Calu3 (cell line): ENCODE results near the gene BTBD7. TPM values are rescaled to one million over a fixed set of nuclear protein-coding genes. Genes with fewer than 3 reads are reported as not detected.
A peak's percentile ranks its signal among the peaks of the same experiment; 100 is the strongest.

ENCODE experiments used
- BruUV-seq: library from RNA; stranded (reverse); fragments of 400-500 nt; replicated peaks from 2 replicates; lab custom pipeline; 2021; lab: Mats Ljungman, UMichigan
- CTCF ChIA-PET: fragments of 300-600 bp; sonication (Branson Sonifier 250); formaldehyde crosslinking; loops from one replicate; lab custom pipeline; 2022; ENCODE audit warnings: antibody characterized with exemption; lab: Charles Lee
- DNase-seq: peaks from one replicate; pipeline ENCODE4 v3.0.0; 2022
- H3K27ac Mint-ChIP-seq: one replicate; pipeline ENCODE4 v1.8.0; 2022; ENCODE audit warnings: mixed read lengths; ENCODE audit not compliant: unreplicated experiment
- H3K27me3 Mint-ChIP-seq: one replicate; pipeline ENCODE4 v1.8.0; 2022; ENCODE audit warnings: mixed read lengths; ENCODE audit not compliant: unreplicated experiment
- H3K36me3 Mint-ChIP-seq: one replicate; pipeline ENCODE4 v1.8.0; 2022; ENCODE audit warnings: mild to moderate bottlenecking, moderate library complexity, mixed read lengths; ENCODE audit not compliant: insufficient read depth, unreplicated experiment
- H3K4me1 Mint-ChIP-seq: one replicate; pipeline ENCODE4 v1.8.0; 2022; ENCODE audit warnings: mild to moderate bottlenecking, low read depth, mixed read lengths; ENCODE audit not compliant: unreplicated experiment
- H3K4me3 Mint-ChIP-seq: one replicate; pipeline ENCODE4 v1.8.0; 2022; ENCODE audit warnings: mild to moderate bottlenecking, low read depth, moderate library complexity, mixed read lengths; ENCODE audit not compliant: unreplicated experiment
- H3K9me3 Mint-ChIP-seq: one replicate; pipeline ENCODE4 v1.8.0; 2022; ENCODE audit warnings: low read depth, mixed read lengths; ENCODE audit not compliant: unreplicated experiment
- intact Hi-C: fragments of 100-400 bp; cut with micrococcal nuclease; formaldehyde crosslinking; loops from one replicate; pipeline ENCODE4 v1.10.0; 2022; ENCODE audit not compliant: unreplicated experiment
- total RNA-seq: library from RNA; stranded (reverse); gene quantifications from 2 replicates; pipeline ENCODE4 v1.2.3, GENCODE V29; 2022
- TF ChIP-seq, protein P1 (sequence below): fragments of 200-600 bp; IDR thresholded peaks from one replicate; pipeline ENCODE4 v1.8.0; 2022; ENCODE audit warnings: antibody characterized with exemption; ENCODE audit not compliant: unreplicated experiment

Gene BTBD7
- total RNA-seq, 1 experiment from 2014 or later: 42.0 TPM

GRCh38 chr14:93232159-93232558 lies 100.7 kb downstream of the BTBD7 start:
- TF ChIP-seq, protein P1, sequence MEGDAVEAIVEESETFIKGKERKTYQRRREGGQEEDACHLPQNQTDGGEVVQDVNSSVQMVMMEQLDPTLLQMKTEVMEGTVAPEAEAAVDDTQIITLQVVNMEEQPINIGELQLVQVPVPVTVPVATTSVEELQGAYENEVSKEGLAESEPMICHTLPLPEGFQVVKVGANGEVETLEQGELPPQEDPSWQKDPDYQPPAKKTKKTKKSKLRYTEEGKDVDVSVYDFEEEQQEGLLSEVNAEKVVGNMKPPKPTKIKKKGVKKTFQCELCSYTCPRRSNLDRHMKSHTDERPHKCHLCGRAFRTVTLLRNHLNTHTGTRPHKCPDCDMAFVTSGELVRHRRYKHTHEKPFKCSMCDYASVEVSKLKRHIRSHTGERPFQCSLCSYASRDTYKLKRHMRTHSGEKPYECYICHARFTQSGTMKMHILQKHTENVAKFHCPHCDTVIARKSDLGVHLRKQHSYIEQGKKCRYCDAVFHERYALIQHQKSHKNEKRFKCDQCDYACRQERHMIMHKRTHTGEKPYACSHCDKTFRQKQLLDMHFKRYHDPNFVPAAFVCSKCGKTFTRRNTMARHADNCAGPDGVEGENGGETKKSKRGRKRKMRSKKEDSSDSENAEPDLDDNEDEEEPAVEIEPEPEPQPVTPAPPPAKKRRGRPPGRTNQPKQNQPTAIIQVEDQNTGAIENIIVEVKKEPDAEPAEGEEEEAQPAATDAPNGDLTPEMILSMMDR: no peak
- peaks cover 15% of the 10 kb centered on the region for H3K36me3 Mint-ChIP-seq
- H3K9me3 Mint-ChIP-seq: no peaks in the 10 kb centered on the region
- H3K4me3 Mint-ChIP-seq: no peak overlapping the region
- no TSS peak for BruUV-seq
- intact Hi-C loops: loop anchor here (10.0 kb wide), 1 partner anchor 243 kb away; no protein-coding TSS in a partner anchor
- CTCF ChIA-PET: interaction anchor here (1.2 to 1.8 kb wide), 2 partner anchors 13 to 25 kb away, joined by 4 to 6 read pairs; partner anchors contain the start of genes GON7 and UBR7
- no peak overlapping the region for H3K27ac Mint-ChIP-seq
- peaks cover 21% of the 10 kb centered on the region for H3K4me1 Mint-ChIP-seq
- H3K27me3 Mint-ChIP-seq: no peaks in the 10 kb centered on the region
- no peak for DNase-seq

- CTCF ChIA-PET: interaction anchor here (0.6 to 1.8 kb wide), 3 partner anchors 12 to 866 kb away, joined by 3 to 6 read pairs (median 4); partner anchors contain the start of genes GON7 and UBR7
- no peaks in the 10 kb centered on the region for H3K9me3 Mint-ChIP-seq
- no TSS peak for BruUV-seq
- peak overlapping the region; percentile 82 for H3K4me3 Mint-ChIP-seq
- peaks cover 21% of the 10 kb centered on the region for H3K4me1 Mint-ChIP-seq
- intact Hi-C loops: loop anchor here (10.0 kb wide), 1 partner anchor 243 kb away; no protein-coding TSS in a partner anchor
- H3K36me3 Mint-ChIP-seq: peaks cover 18% of the 10 kb centered on the region
- peak overlapping the region; percentile 37 for H3K27ac Mint-ChIP-seq
- no peaks in the 10 kb centered on the region for H3K27me3 Mint-ChIP-seq
- peak; percentile 45 for DNase-seq
- TF ChIP-seq, protein P1: no peak
These were observed 101.5 kb downstream of the BTBD7 start for GRCh38 chr14:93231129-93231979.

DNA sequence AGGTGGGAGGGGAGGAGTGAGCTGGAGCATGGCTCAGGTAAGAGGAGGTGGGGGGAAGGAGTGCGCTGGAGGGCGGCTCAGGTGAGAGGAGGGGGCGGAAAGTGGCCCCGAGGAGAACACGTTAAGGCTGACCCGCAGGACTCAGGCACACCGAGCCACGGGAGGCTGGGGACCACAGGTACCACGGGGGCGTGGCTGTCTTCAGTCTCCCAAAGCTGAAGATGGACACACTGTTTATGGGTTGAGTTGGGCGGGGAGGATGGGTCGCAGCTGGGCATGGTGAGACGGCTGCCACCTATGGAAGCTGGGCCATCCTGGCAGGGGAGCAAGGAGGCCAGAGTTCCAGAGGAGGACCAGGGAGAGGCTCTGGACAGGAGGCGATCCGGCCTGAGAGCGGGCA lies 102.3 kb downstream of the BTBD7 start:
- H3K27ac Mint-ChIP-seq: peak overlapping the region; percentile 37
- no peaks in the 10 kb centered on the region for H3K9me3 Mint-ChIP-seq
- CTCF ChIA-PET: interaction anchor here (1.8 kb wide), 1 partner anchor 23 kb away, joined by 4 read pairs; the partner anchor contains the start of genes GON7 and UBR7
- H3K4me1 Mint-ChIP-seq: peaks cover 21% of the 10 kb centered on the region
- H3K4me3 Mint-ChIP-seq: peak overlapping the region; percentile 82
- TF ChIP-seq, protein P1: no peak
- H3K27me3 Mint-ChIP-seq: no peaks in the 10 kb centered on the region
- DNase-seq: no peak
- BruUV-seq: no TSS peak
- intact Hi-C loops: loop anchor here (10.0 kb wide), 1 partner anchor 244 kb away; no protein-coding TSS in a partner anchor
- peaks cover 18% of the 10 kb centered on the region for H3K36me3 Mint-ChIP-seq

DNA sequence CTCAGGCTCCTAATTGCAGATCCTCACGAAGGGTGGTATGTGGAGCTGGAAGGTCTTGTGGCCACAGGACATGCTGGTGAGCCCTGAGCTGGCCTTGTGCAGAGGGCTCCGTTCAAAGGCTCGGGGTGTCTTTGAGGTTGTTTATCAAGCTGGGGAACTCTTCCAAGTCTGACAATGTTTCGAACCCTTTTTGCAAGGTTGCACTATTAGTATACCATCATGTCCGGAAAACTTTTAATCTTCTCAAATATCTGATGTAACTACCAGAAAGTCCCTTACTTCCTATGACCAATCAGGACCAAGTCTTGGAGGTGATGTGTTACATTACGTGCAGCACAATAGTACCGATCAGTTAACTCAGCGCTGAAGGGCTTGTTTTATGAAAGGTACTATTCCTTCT lies 104.3 kb downstream of the BTBD7 start:
- CTCF ChIA-PET: interaction anchor here (0.6 kb wide), 1 partner anchor 26 kb away, joined by 7 read pairs; no protein-coding TSS in a partner anchor
- TSS peak; percentile 26 for BruUV-seq
- intact Hi-C loops: no loop called here
- Mint-ChIP-seq H3K4me3 (no peak overlapping the region), H3K4me1 (peaks cover 14% of the 10 kb centered on the region), H3K36me3 (peaks cover 18% of the 10 kb centered on the region), H3K9me3 (no peaks in the 10 kb centered on the region), H3K27me3 (no peaks in the 10 kb centered on the region), H3K27ac (no peak overlapping the region)
- TF ChIP-seq, protein P1: no peak
- DNase-seq: no peak
